CD4-positive, CD25-positive, alpha-beta regulatory T cell (primary cell): ENCODE results near the gene ULK4. TPM values are rescaled to one million over a fixed set of nuclear protein-coding genes. Genes with fewer than 3 reads are reported as not detected.

Experiments
- ATAC-seq, 2 donors: fragments of 150-1000 bp; cut with Tn5 transposase; one replicate each; pipeline ENCODE4 v1.10.0; 2021; ENCODE audit warnings: low read depth in 2 of 2, moderate number of reproducible peaks in 2 of 2, moderate library complexity in 1 of 2
- DNase-seq, 3 donors: peaks; one replicate each; pipeline versions ENCODE4 v3.0.0 to v3.0.0-alpha.2; 2012 to 2022; ENCODE audit warnings: mixed read lengths in 1 of 3
- H3K27ac ChIP-seq: one replicate; pipeline ENCODE4 v1.7.0; 2013; ENCODE audit warnings: mild to moderate bottlenecking, low read length; ENCODE audit not compliant: insufficient read depth, poor library complexity, severe bottlenecking
- H3K27me3 ChIP-seq: one replicate; pipeline ENCODE4 v1.7.0; 2013; ENCODE audit warnings: low read length; ENCODE audit not compliant: control insufficient read depth, insufficient read depth
- H3K36me3 ChIP-seq: one replicate; pipeline ENCODE4 v1.7.0; 2013; ENCODE audit warnings: mild to moderate bottlenecking, low read length, moderate library complexity; ENCODE audit not compliant: control insufficient read depth, insufficient read depth
- H3K4me1 ChIP-seq: 2 replicates; pipeline ENCODE4 v1.7.0; 2013; ENCODE audit warnings: mild to moderate bottlenecking, low read length; ENCODE audit not compliant: insufficient read depth, control insufficient read depth, poor library complexity, severe bottlenecking
- H3K4me3 ChIP-seq: one replicate; pipeline ENCODE4 v1.7.0; 2013; ENCODE audit warnings: low read depth, mild to moderate bottlenecking, low read length, moderate library complexity
- H3K9me3 ChIP-seq, 2 experiments: 1 replicate in 1 of 2; 2 replicates in 1 of 2; pipeline ENCODE4 v1.7.0; 2013; ENCODE audit warnings: low read length in 2 of 2, mild to moderate bottlenecking in 1 of 2, moderate library complexity in 1 of 2; ENCODE audit not compliant: control insufficient read depth in 2 of 2
- H3K27ac Mint-ChIP-seq, 3 donors: one replicate each; pipeline ENCODE4 v1.8.0; 2020 to 2022; ENCODE audit warnings: mild to moderate bottlenecking in 3 of 3, mixed read lengths in 3 of 3, moderate library complexity in 2 of 3
- H3K27me3 Mint-ChIP-seq: one replicate; pipeline ENCODE4 v1.8.0; 2022; ENCODE audit warnings: mild to moderate bottlenecking, mixed read lengths
- H3K36me3 Mint-ChIP-seq: one replicate; pipeline ENCODE4 v1.8.0; 2020; ENCODE audit warnings: mixed read lengths
- H3K4me1 Mint-ChIP-seq, 4 donors: one replicate each; pipeline ENCODE4 v1.8.0; 2020 to 2022; ENCODE audit warnings: mixed read lengths in 4 of 4, mild to moderate bottlenecking in 1 of 4
- H3K4me3 Mint-ChIP-seq, 4 donors: one replicate each; pipeline ENCODE4 v1.8.0; 2020 to 2022; ENCODE audit warnings: mild to moderate bottlenecking in 4 of 4, mixed read lengths in 4 of 4, moderate library complexity in 3 of 4
- H3K9me3 Mint-ChIP-seq, 7 donors: one replicate each; pipeline ENCODE4 v1.8.0; 2020 to 2022; ENCODE audit warnings: mixed read lengths in 7 of 7, mild to moderate bottlenecking in 3 of 7, moderate library complexity in 2 of 7
- polyA plus RNA-seq, 4 donors: library from polyadenylated mRNA; unstranded; fragments of 300-500 nt; fragmentation: Illumina TruSeq; gene quantifications; one replicate each; pipeline ENCODE4 v1.2.3, GENCODE V29; 2021
- total RNA-seq: library from RNA; stranded (reverse); gene quantifications from one replicate; pipeline ENCODE4 v1.2.3, GENCODE V29; 2022

ULK4 gene
- total and polyA plus RNA-seq, 5 donors from 2014 or later = 9.3 to 27.2 (median 11.1) TPM

DNA sequence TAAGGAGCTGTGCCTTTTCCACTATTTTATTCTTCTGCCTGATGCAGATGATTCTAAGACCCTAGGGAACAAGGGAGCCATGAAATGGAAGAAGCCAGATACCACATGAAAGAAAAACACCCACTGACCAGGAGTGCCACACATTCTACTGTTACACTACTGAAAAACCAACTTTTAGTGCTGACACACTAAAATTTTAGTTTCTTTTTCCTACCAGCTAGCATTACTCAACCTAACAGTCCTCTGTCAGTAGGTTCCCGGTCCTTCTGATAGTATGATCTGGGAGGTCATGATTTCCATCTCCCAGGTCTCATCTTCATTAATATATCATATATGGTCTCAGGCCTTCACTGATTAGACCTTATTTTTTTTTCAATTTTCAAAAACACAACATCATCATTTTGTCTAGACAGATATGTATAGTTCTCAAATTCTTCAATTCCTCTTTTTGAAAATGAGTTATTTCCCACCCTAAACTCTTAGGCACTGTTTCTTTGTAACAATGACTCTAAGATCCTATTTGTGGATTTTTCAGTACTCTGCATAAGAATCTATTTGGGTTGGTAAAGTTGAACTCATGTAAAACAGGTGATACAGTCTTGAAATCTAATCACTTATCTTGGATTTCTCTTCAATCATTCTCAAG, 440.8 kb downstream of the ULK4 start:
- Histone ChIP-seq H3K36me3 (no peaks in the 10 kb centered on the region), H3K4me1 (no peaks in the 10 kb centered on the region), H3K27me3 (no peaks in the 10 kb centered on the region), H3K4me3 (no peak overlapping the region), H3K27ac (no peak overlapping the region), H3K9me3 (no peaks in the 10 kb centered on the region)
- ATAC-seq (no peak), DNase-seq (no peak)
- Mint-ChIP-seq H3K27me3 (no peaks in the 10 kb centered on the region), H3K4me3 (no peak overlapping the region), H3K36me3 (peaks cover 3% of the 10 kb centered on the region), H3K27ac (no peak overlapping the region), H3K4me1 (peaks cover 0 to 6% (median 2%) of the 10 kb centered on the region in 4 donors), H3K9me3 (peaks cover 0 to 4% (median 2%) of the 10 kb centered on the region in 7 donors)

DNA sequence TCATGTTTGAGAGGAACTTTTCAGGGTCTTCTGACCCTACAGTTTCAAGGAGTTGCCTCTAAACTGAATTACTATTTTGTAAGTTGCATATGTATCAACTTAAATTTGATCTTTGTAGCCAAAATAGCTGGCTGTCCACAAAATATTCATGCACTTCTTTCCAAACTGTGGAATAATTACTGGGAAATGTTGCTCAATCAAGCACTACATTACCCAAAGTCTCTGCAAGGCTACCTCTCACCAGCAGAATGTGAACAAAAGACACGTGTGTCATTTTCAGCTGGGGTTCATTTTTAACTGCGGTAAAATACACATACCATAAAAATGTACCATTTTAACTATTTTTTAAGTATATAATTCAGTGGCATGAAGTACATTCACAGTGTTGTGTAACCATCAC, 442.2 kb downstream of the ULK4 start:
- DNase-seq = no peak
- H3K4me1 ChIP-seq = no peaks in the 10 kb centered on the region
- no peak for ATAC-seq
- Mint-ChIP-seq H3K9me3 (peaks cover 0 to 8% (median 4%) of the 10 kb centered on the region in 7 donors), H3K4me3 (no peak overlapping the region), H3K4me1 (peaks cover 0 to 6% (median 1%) of the 10 kb centered on the region in 4 donors), H3K27me3 (no peaks in the 10 kb centered on the region), H3K36me3 (peaks cover 7% of the 10 kb centered on the region), H3K27ac (no peak overlapping the region)
- H3K9me3 ChIP-seq = no peaks in the 10 kb centered on the region
- no peaks in the 10 kb centered on the region for H3K27me3 ChIP-seq
- no peaks in the 10 kb centered on the region for H3K36me3 ChIP-seq
- H3K4me3 ChIP-seq = no peak overlapping the region
- no peak overlapping the region for H3K27ac ChIP-seq

DNA sequence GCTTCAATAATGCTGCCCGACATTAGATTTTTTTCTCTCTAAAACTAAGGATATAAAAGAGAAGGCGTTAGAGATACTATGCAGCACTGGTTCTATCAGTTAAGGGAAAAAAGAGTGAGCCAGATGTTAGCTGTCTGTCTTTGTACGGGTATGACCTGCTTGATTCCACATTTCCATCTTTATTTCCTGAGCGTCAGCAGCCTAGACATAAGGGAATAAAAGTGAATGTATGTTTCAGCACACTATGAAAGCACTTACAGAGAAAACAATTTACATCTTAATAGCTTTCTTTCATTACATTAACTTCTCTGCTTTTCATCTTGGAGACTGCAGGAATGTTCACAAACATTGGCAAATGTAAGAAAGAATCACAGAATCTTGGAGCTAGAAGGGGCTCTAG, 443.3 kb downstream of the ULK4 start:
- DNase-seq = no peak
- Mint-ChIP-seq H3K27me3 (no peaks in the 10 kb centered on the region), H3K4me1 (peaks cover 0 to 6% (median 1%) of the 10 kb centered on the region in 4 donors), H3K36me3 (peaks cover 7% of the 10 kb centered on the region), H3K9me3 (peaks cover 0 to 8% (median 4%) of the 10 kb centered on the region in 7 donors), H3K4me3 (no peak overlapping the region), H3K27ac (no peak overlapping the region)
- Histone ChIP-seq H3K4me1 (no peaks in the 10 kb centered on the region), H3K4me3 (no peak overlapping the region), H3K9me3 (no peaks in the 10 kb centered on the region), H3K36me3 (no peaks in the 10 kb centered on the region), H3K27me3 (no peaks in the 10 kb centered on the region), H3K27ac (no peak overlapping the region)
- no peak for ATAC-seq

DNA sequence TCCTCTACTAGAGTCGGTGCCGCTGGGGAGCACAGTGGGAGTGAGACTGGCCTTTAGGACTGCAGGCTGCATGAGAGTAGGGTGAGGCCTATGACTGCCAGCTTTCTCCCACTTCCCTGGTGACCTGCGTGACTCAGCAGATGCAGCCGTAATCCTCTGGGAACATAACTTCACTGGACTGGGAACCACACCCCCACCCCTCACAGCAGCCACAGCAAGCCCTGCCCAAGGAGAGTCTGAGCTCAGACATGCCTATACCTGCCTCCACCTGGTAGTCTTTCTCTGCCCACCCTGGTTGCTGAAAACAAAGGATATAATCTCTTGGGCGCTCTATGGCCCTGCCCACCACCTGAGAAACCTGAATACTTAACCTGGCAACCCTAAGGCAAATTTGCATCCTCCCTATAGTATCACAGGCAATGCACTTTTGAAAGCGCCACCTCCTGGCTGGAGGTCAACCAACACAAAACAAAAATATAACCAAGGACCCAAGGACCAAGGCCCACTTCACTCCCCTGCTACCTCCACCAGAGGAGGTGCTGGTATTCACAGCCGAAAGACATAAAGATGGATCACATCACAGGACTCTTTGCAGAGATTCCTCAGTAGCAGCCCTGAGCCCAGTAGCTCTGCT, 453.7 kb downstream of the ULK4 start:
- no peak overlapping the region for H3K4me3 Mint-ChIP-seq
- no peaks in the 10 kb centered on the region for H3K27me3 ChIP-seq
- peaks cover 0 to 5% (median 2%) of the 10 kb centered on the region in 4 donors for H3K4me1 Mint-ChIP-seq
- peaks cover 0 to 27% (median 8%) of the 10 kb centered on the region in 7 donors for H3K9me3 Mint-ChIP-seq
- H3K36me3 Mint-ChIP-seq = peaks cover 10% of the 10 kb centered on the region
- no peak overlapping the region for H3K27ac ChIP-seq
- H3K27ac Mint-ChIP-seq = no peak overlapping the region
- H3K27me3 Mint-ChIP-seq = no peaks in the 10 kb centered on the region
- no peaks in the 10 kb centered on the region for H3K36me3 ChIP-seq
- DNase-seq (no peak), ATAC-seq (no peak)
- H3K9me3 ChIP-seq = peaks cover 0 to 3% of the 10 kb centered on the region in 2 experiments
- H3K4me3 ChIP-seq = no peak overlapping the region
- H3K4me1 ChIP-seq = no peaks in the 10 kb centered on the region

DNA sequence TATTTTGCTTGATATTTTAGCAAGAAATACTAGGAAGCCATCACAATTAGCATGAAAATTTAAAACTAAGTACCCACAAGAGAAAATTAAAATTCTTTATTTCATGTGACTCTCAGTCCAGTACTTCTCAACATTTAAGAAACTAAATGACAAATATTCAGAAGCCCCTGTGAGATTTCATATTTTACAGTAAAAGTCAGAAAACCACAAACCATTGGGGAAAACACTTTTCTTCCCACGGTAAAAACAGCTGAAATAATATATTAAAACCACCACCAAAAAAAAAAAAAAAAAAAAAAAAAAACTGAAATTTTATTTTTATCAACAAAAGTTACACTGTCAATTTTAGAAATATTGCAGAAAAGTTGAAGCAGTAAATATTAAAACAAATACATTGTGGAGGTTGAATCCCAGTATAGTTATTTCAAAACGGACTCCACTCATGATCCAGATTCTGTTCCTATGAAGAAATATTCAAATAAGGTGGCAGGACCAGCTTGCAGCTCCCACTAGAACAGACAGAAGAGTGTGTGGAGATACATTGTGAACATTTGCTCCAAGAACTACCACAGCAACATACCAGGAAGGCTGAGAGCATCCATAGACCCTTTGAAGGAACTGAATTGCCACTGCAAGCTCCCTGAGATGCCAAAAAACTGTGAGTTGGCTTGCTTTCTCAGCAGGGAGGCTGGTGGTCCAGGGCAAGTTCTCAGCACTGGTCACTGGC, 454.4 kb downstream of the ULK4 start:
- DNase-seq = no peak
- Histone ChIP-seq H3K4me3 (no peak overlapping the region), H3K27ac (no peak overlapping the region), H3K27me3 (no peaks in the 10 kb centered on the region), H3K36me3 (no peaks in the 10 kb centered on the region), H3K4me1 (no peaks in the 10 kb centered on the region), H3K9me3 (peaks cover 0 to 3% of the 10 kb centered on the region in 2 experiments)
- Mint-ChIP-seq H3K27me3 (no peaks in the 10 kb centered on the region), H3K4me3 (no peak overlapping the region), H3K36me3 (peaks cover 10% of the 10 kb centered on the region), H3K9me3 (peaks cover 0 to 23% (median 8%) of the 10 kb centered on the region in 7 donors), H3K27ac (no peak overlapping the region), H3K4me1 (peaks cover 0 to 5% (median 2%) of the 10 kb centered on the region in 4 donors)
- ATAC-seq = no peak

DNA sequence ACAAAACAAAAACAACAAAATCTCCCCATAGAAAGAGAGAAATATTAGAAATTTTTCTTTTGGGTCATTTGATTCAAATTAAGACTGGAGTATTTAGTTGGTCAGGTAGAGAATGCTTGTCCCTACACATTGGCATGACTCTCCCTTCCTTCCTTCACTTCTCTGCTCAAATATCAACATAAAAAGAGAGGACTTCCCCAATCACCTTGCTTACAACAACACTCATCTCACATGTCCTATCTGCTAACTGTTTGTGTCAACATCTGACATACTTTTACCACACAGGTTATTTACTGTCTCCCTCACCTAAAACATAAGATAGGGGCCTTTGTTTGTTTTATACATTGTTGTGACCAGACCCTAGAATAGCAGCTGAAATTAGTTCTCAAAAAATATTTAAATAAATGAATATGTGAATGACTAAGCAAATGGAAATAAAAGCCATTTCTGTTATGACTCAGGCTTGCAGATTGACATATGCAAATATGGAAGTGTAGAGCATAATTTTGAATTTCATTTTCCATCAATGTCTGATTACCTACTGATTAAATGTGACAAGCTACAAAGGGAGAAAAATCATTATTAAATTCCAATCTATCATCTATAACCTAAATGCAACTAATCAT, 457.8 kb downstream of the ULK4 start:
- Histone ChIP-seq H3K9me3 (no peaks in the 10 kb centered on the region), H3K27me3 (no peaks in the 10 kb centered on the region), H3K4me1 (no peaks in the 10 kb centered on the region), H3K36me3 (no peaks in the 10 kb centered on the region), H3K27ac (no peak overlapping the region), H3K4me3 (no peak overlapping the region)
- Mint-ChIP-seq H3K36me3 (no peaks in the 10 kb centered on the region), H3K27me3 (no peaks in the 10 kb centered on the region), H3K4me1 (peaks cover 0 to 5% (median 0%) of the 10 kb centered on the region in 4 donors), H3K27ac (no peak overlapping the region), H3K4me3 (no peak overlapping the region), H3K9me3 (peaks cover 0 to 7% (median 3%) of the 10 kb centered on the region in 7 donors)
- ATAC-seq (no peak), DNase-seq (no peak)

DNA sequence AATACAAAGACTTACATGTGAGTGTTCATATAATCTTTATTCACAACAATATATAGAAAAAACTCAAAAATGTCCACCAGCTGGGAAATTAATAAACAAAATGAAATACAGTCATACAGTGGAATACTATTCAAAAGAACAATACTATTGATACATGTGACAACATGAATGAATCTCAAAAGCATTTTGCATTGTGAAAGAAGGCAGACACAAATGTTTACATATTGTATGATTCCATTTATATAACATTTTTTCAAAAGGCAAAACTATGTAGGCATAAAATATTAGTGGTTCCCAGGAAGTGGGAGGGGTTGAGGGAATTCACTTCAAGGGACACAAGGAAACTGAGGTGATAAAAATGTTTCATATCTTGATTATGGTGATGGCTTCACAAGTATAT, 459.4 kb downstream of the ULK4 start:
- H3K27ac Mint-ChIP-seq = peak overlapping the region in 1 of 3 donors; percentile 34
- no peaks in the 10 kb centered on the region for H3K27me3 ChIP-seq
- ATAC-seq (no peak), DNase-seq (no peak)
- no peak overlapping the region for H3K4me3 ChIP-seq
- no peaks in the 10 kb centered on the region for H3K36me3 ChIP-seq
- no peaks in the 10 kb centered on the region for H3K36me3 Mint-ChIP-seq
- peaks cover 0 to 6% (median 0%) of the 10 kb centered on the region in 7 donors for H3K9me3 Mint-ChIP-seq
- H3K4me3 Mint-ChIP-seq = no peak overlapping the region
- peaks cover 0 to 5% (median 0%) of the 10 kb centered on the region in 4 donors for H3K4me1 Mint-ChIP-seq
- no peaks in the 10 kb centered on the region for H3K9me3 ChIP-seq
- no peaks in the 10 kb centered on the region for H3K27me3 Mint-ChIP-seq
- H3K4me1 ChIP-seq = no peaks in the 10 kb centered on the region
- H3K27ac ChIP-seq = no peak overlapping the region
